H1 (cell line): ENCODE measurements around the gene IL2RA. TPM values are rescaled to one million over a fixed set of nuclear protein-coding genes. Genes with fewer than 3 reads are reported as not detected.
A peak's percentile ranks its signal among the peaks of the same experiment; 100 is the strongest.

Experiments used
- CTCF ChIA-PET: fragments of 300-600 bp; sonication (Branson Sonifier 250); formaldehyde crosslinking; loops from one replicate; lab custom pipeline; 2021; ENCODE audit not compliant: partially characterized antibody; lab: Charles Lee
- POLR2A ChIA-PET: fragments of 300-600 bp; sonication (Branson Sonifier 250); formaldehyde crosslinking; loops from one replicate; lab custom pipeline; 2021; ENCODE audit warnings: inconsistent platforms; ENCODE audit not compliant: partially characterized antibody; lab: Charles Lee
- DNase-seq, 2 experiments: peaks; one replicate each; pipeline versions ENCODE4 v3.0.0 to v3.0.0-alpha.2; 2010 to 2022; ENCODE audit warnings: low spot score in 2 of 2, low read depth in 1 of 2, mixed read lengths in 1 of 2
- FAIRE-seq: peaks from 2 replicates; lab custom pipeline; 2011; peaks lifted over from hg19 to GRCh38; lab: Jason Lieb, UNC
- H2AFZ ChIP-seq: 2 replicates; pipeline ENCODE4 v1.8.1; 2012; ENCODE audit warnings: low read length, inconsistent platforms
- H2AK5ac ChIP-seq: 2 replicates; pipeline ENCODE4 v1.6.1; 2013; ENCODE audit warnings: low read depth, low read length
- H2BK120ac ChIP-seq: replicated peaks from 2 replicates; pipeline ENCODE3; 2013; ENCODE audit warnings: low read depth, low read length, inconsistent platforms
- H2BK12ac ChIP-seq: 2 replicates; pipeline ENCODE4 v1.6.1; 2013; ENCODE audit warnings: low read depth, low read length
- H2BK15ac ChIP-seq: 2 replicates; pipeline ENCODE4 v1.6.1; 2013; ENCODE audit warnings: low read length
- H2BK20ac ChIP-seq: 2 replicates; pipeline ENCODE4 v1.6.1; 2013; ENCODE audit warnings: low read length
- H2BK5ac ChIP-seq: 2 replicates; pipeline ENCODE4 v1.6.1; 2013; ENCODE audit warnings: low read depth, low read length
- H3K14ac ChIP-seq: 2 replicates; pipeline ENCODE4 v1.6.1; 2013; ENCODE audit warnings: inconsistent platforms; ENCODE audit not compliant: insufficient read length
- H3K18ac ChIP-seq: 2 replicates; pipeline ENCODE4 v1.6.1; 2013; ENCODE audit warnings: low read length; ENCODE audit errors: extremely low read depth
- H3K23ac ChIP-seq: 2 replicates; pipeline ENCODE4 v1.6.1; 2013; ENCODE audit warnings: inconsistent platforms; ENCODE audit not compliant: insufficient read length
- H3K23me2 ChIP-seq: 2 replicates; pipeline ENCODE4 v1.6.1; 2013; ENCODE audit warnings: low read depth, low read length
- H3K27ac ChIP-seq: 2 replicates; pipeline ENCODE4 v1.6.1; 2011; ENCODE audit warnings: low read depth, low read length, inconsistent platforms
- H3K27me3 ChIP-seq, 4 experiments: replicated peaks in 1 of 4; 1 replicate in 1 of 4; 2 replicates in 3 of 4; pipeline versions ENCODE4 v1.6.1 to v1.8.1; 2011 to 2013; ENCODE audit warnings: low read length in 3 of 4, mild to moderate bottlenecking in 3 of 4, inconsistent platforms in 2 of 4, mixed read lengths in 2 of 4, moderate library complexity in 1 of 4; ENCODE audit not compliant: control insufficient read depth in 3 of 4, insufficient read depth in 3 of 4; ENCODE audit errors: extremely low read depth in 1 of 4
- H3K36me3 ChIP-seq, 4 experiments: 2 replicates each; pipeline versions ENCODE4 v1.6.1 to v1.8.1; 2011 to 2013; ENCODE audit warnings: mild to moderate bottlenecking in 4 of 4, low read length in 3 of 4, moderate library complexity in 2 of 4, control low read depth in 1 of 4, inconsistent platforms in 1 of 4; ENCODE audit not compliant: insufficient read depth in 4 of 4, control insufficient read depth in 2 of 4
- H3K4ac ChIP-seq: replicated peaks from 2 replicates; pipeline ENCODE3; 2013; ENCODE audit warnings: low read length, low read depth, mixed read lengths, inconsistent platforms; ENCODE audit not compliant: insufficient read length
- H3K4me1 ChIP-seq, 4 experiments: replicated peaks in 1 of 4; 1 replicate in 1 of 4; 2 replicates in 3 of 4; pipeline versions ENCODE4 v1.6.1 to v1.8.1; 2011 to 2013; ENCODE audit warnings: low read length in 3 of 4, inconsistent platforms in 2 of 4, mixed read lengths in 1 of 4; ENCODE audit not compliant: insufficient read depth in 4 of 4, control insufficient read depth in 3 of 4
- H3K4me2 ChIP-seq, 2 experiments: 2 replicates each; pipeline versions ENCODE4 v1.6.1 to v1.8.1; 2011 to 2013; ENCODE audit warnings: low read depth in 2 of 2, low read length in 2 of 2, control low read depth in 1 of 2, inconsistent platforms in 1 of 2, mild to moderate bottlenecking in 1 of 2; ENCODE audit not compliant: insufficient read depth in 1 of 2
- H3K4me3 ChIP-seq, 4 experiments: fragments of 200-600, 300-600 bp in 1 of 4; sonication (generic), shearing (Covaris generic), sonication (Bioruptor Twin) in 1 of 4; 2 replicates each; pipeline versions ENCODE4 v1.5.1 to v1.8.1; 2011 to 2016; ENCODE audit warnings: low read length in 4 of 4, low read depth in 3 of 4, control low read depth in 2 of 4, inconsistent platforms in 2 of 4, mild to moderate bottlenecking in 2 of 4, mixed read lengths in 1 of 4, moderate library complexity in 1 of 4; ENCODE audit not compliant: insufficient read depth in 2 of 4; ENCODE audit errors: extremely low read depth in 1 of 4
- H3K56ac ChIP-seq: replicated peaks from 2 replicates; pipeline ENCODE3; 2013; ENCODE audit warnings: low read depth, mild to moderate bottlenecking, mixed read lengths, low read length, inconsistent platforms; ENCODE audit not compliant: insufficient read length
- H3K79me1 ChIP-seq: 2 replicates; pipeline ENCODE4 v1.6.1; 2013; ENCODE audit warnings: low read depth, low read length, control low read depth
- H3K79me2 ChIP-seq, 2 experiments: 2 replicates each; pipeline versions ENCODE4 v1.6.1 to v1.8.1; 2012 to 2013; ENCODE audit warnings: low read length in 2 of 2, mild to moderate bottlenecking in 2 of 2, inconsistent platforms in 1 of 2; ENCODE audit not compliant: insufficient read depth in 2 of 2, control insufficient read depth in 1 of 2
- H3K9ac ChIP-seq, 4 experiments: replicated peaks in 1 of 4; 1 replicate in 1 of 4; 2 replicates in 3 of 4; pipeline versions ENCODE4 v1.6.1 to v1.8.1; 2011 to 2013; ENCODE audit warnings: low read depth in 3 of 4, low read length in 3 of 4, control low read depth in 2 of 4, mild to moderate bottlenecking in 2 of 4, moderate library complexity in 2 of 4, inconsistent platforms in 1 of 4; ENCODE audit errors: extremely low read depth in 1 of 4
- H3K9me3 ChIP-seq, 2 experiments: 2 replicates each; pipeline versions ENCODE4 v1.6.1 to v1.8.1; 2012 to 2013; ENCODE audit warnings: mild to moderate bottlenecking in 2 of 2, moderate library complexity in 2 of 2, control low read depth in 1 of 2, inconsistent platforms in 1 of 2, low read depth in 1 of 2, low read length in 1 of 2, mixed read lengths in 1 of 2; ENCODE audit not compliant: insufficient read depth in 2 of 2
- H4K20me1 ChIP-seq, 2 experiments: replicated peaks in 1 of 2; 2 replicates each; pipeline versions ENCODE3 to v1.8.1; 2011 to 2013; ENCODE audit warnings: inconsistent platforms in 2 of 2, low read length in 2 of 2, mild to moderate bottlenecking in 1 of 2; ENCODE audit not compliant: insufficient read depth in 2 of 2, control insufficient read depth in 1 of 2
- H4K5ac ChIP-seq: 2 replicates; pipeline ENCODE4 v1.6.1; 2013; ENCODE audit warnings: low read length, low read depth, mixed read lengths, inconsistent platforms; ENCODE audit not compliant: insufficient read length
- H4K8ac ChIP-seq: 2 replicates; pipeline ENCODE4 v1.8.0; 2013; ENCODE audit warnings: mild to moderate bottlenecking, moderate library complexity, low read length, inconsistent platforms; ENCODE audit not compliant: insufficient read depth; ENCODE audit errors: extremely low read depth
- H4K91ac ChIP-seq: replicated peaks from 2 replicates; pipeline ENCODE3; 2013; ENCODE audit warnings: low read length, mixed read lengths, inconsistent platforms; ENCODE audit not compliant: insufficient read length
- CTCF ChIP-seq, 3 experiments: IDR thresholded peaks; 1 replicate in 2 of 3; 2 replicates in 1 of 3; pipeline versions ENCODE4 v1.5.1 to v1.6.1; 2011; ENCODE audit warnings: low read length in 3 of 3, mild to moderate bottlenecking in 3 of 3, inconsistent platforms in 2 of 3, low read depth in 1 of 3, moderate library complexity in 1 of 3; ENCODE audit not compliant: insufficient read depth in 1 of 3; ENCODE audit errors: control extremely low read depth in 1 of 3
- KDM1A ChIP-seq: fragments of 200-600, 300-600 bp; sonication (generic); IDR thresholded peaks from 2 replicates; pipeline ENCODE4 v1.7.1; 2016; ENCODE audit warnings: mild to moderate bottlenecking, low read length, borderline replicate concordance
- WGBS, 2 experiments: shearing (Covaris generic) in 1 of 2; methylation state at CpG; one replicate each; pipeline versions ENCODE4 v1.1.6 to v1.1.7; 2013 to 2015; ENCODE audit warnings: low lambda C conversion rate in 2 of 2, mixed read lengths in 2 of 2, inconsistent platforms in 1 of 2, low coverage in 1 of 2, missing lambda C conversion rate in 1 of 2; ENCODE audit not compliant: insufficient replicate concordance in 2 of 2, insufficient coverage in 1 of 2, insufficient read length in 1 of 2; ENCODE audit errors: extremely low coverage in 1 of 2, missing lambda C conversion rate in 1 of 2; 5-methylcytosine and 5-hydroxymethylcytosine counted together
- polyA plus RNA-seq, 7 experiments: library from polyadenylated mRNA; depleted of rRNA in 3 of 7; stranded (reverse) in 5 of 7; unstranded in 2 of 7; fragments of >200 nt in 5 of 7; fragments of 200-250 nt in 2 of 7; gene quantifications; 1 replicate in 5 of 7; 2 replicates in 1 of 7; 4 replicates in 1 of 7; pipeline versions ENCODE4 v1.2.1 to v1.2.3, GENCODE V29; 2011 to 2013; ENCODE audit warnings: missing spikeins in 2 of 7, mixed read lengths in 2 of 7
- total RNA-seq: library from RNA; stranded (reverse); fragmentation: NEBNext Ultra II Directional; extraction: Animal tissue kit (Norgen Biotek cat#: 25700); gene quantifications from 2 replicates; pipeline ENCODE4 v1.2.1, GENCODE V29; 2021

Gene IL2RA
- total and polyA plus RNA-seq, 2 of the 8 experiments (the other 6 are each of a cell fraction or from before 2014, with no cell fraction given), result not detected

- 82% methylated on average over 7 of the region's 7 CpGs; no CpG with 5 or more reads in 1 of the 2 experiments for WGBS, 2 experiments
- H2BK12ac ChIP-seq, result no peak overlapping the region
- H3K4me2 ChIP-seq, result no peak overlapping the region
- H3K27ac ChIP-seq, result no peak overlapping the region
- ChIA-PET POLR2A (no interaction called here), CTCF (no interaction called here)
- FAIRE-seq (no peak), DNase-seq (no peak)
- H3K23me2 ChIP-seq, result no peaks in the 10 kb centered on the region
- no peak overlapping the region for H2BK120ac ChIP-seq
- H3K9ac ChIP-seq, result no peak overlapping the region
- no peaks in the 10 kb centered on the region for H3K9me3 ChIP-seq
- no peak overlapping the region for H4K5ac ChIP-seq
- H4K91ac ChIP-seq, result no peak overlapping the region
- no peak overlapping the region for H2BK5ac ChIP-seq
- no peak overlapping the region for H2BK15ac ChIP-seq
- H3K56ac ChIP-seq, result no peak overlapping the region
- TF ChIP-seq CTCF (IDR thresholded peaks at IDR 0.05; ENCODE audit: control extremely low read depth in 1 of 3, insufficient read depth in 1 of 3, low read depth in 1 of 3, low read length in 3 of 3) (peak in 2 of 3 experiments; percentile 5 to 23; a peak in 2 of 4 replicates), KDM1A (no peak)
- no peak overlapping the region for H2BK20ac ChIP-seq
- no peak overlapping the region for H3K4me3 ChIP-seq
- H3K27me3 ChIP-seq, result 0 out of 7 replicates have a peak, but pooled peaks cover 0 to 2% (median 0%) of the 10 kb centered on the region in 4 experiments
- H2AFZ ChIP-seq, result no peak overlapping the region
- H3K14ac ChIP-seq, result no peak overlapping the region
- no peak overlapping the region for H2AK5ac ChIP-seq
- H3K36me3 ChIP-seq, result no peaks in the 10 kb centered on the region
- no peaks in the 10 kb centered on the region for H3K79me2 ChIP-seq
- H3K4me1 ChIP-seq, result no peaks in the 10 kb centered on the region
- H3K4ac ChIP-seq, result no peak overlapping the region
- H4K8ac ChIP-seq, result no peak overlapping the region
- H3K23ac ChIP-seq, result no peak overlapping the region
- H3K18ac ChIP-seq, result no peak overlapping the region
- no peaks in the 10 kb centered on the region for H4K20me1 ChIP-seq
- no peaks in the 10 kb centered on the region for H3K79me1 ChIP-seq
Measured at GRCh38 chr10:5963071-5963470, 99.1 kb downstream of the IL2RA start.
